GM12878 (cell line): ENCODE data around the gene CHKA. TPM values are rescaled to one million over a fixed set of nuclear protein-coding genes. Genes with fewer than 3 reads are reported as not detected.

Experiments
- ATAC-seq: fragments of 200-7000 bp; cut with Tn5 transposase; 3 replicates; pipeline ENCODE4 v1.9.1; 2020; ENCODE audit warnings: mild to moderate bottlenecking, moderate library complexity
- BruUV-seq: library from RNA; stranded (reverse); fragments of 400-500 nt; replicated peaks from 2 replicates; lab custom pipeline; 2021; lab: Mats Ljungman, UMichigan
- CTCF ChIA-PET: fragments of 300-600 bp; sonication (Branson Sonifier 250); formaldehyde crosslinking; extraction: SDS; loops from one replicate; lab custom pipeline; 2021; ENCODE audit warnings: inconsistent platforms; lab: Yijun Ruan, JAX
- POLR2A ChIA-PET: fragments of 350-600 bp; formaldehyde crosslinking; extraction: SDS; loops from one replicate; lab custom pipeline; 2021; ENCODE audit warnings: inconsistent platforms; lab: Charles Lee
- RAD21 ChIA-PET: fragments of 300-600 bp; sonication (Branson Sonifier 250); formaldehyde crosslinking; loops from one replicate; lab custom pipeline; 2023; ENCODE audit warnings: antibody characterized with exemption; ENCODE audit not compliant: unreplicated experiment; lab: Charles Lee
- SMC1A ChIA-PET: fragments of 300-600 bp; sonication (Branson Sonifier 250); formaldehyde crosslinking; loops from one replicate; lab custom pipeline; 2023; ENCODE audit not compliant: unreplicated experiment, uncharacterized antibody; lab: Charles Lee
- DNase-seq: peaks from one replicate; pipeline ENCODE4 v3.0.0-alpha.2; 2011; ENCODE audit warnings: low read depth, low spot score
- FAIRE-seq: peaks from 3 replicates; lab custom pipeline; 2011; peaks lifted over from hg19 to GRCh38; lab: Jason Lieb, UNC
- H2AFZ ChIP-seq: 2 replicates; pipeline ENCODE4 v1.6.0; 2011; ENCODE audit warnings: low read depth, low read length, control low read depth; ENCODE audit not compliant: control insufficient read depth
- H3K27ac ChIP-seq: 2 replicates; pipeline ENCODE4 v1.5.1; 2011; ENCODE audit warnings: control low read depth; ENCODE audit not compliant: control insufficient read depth, insufficient read depth
- H3K27me3 ChIP-seq, 2 experiments: replicated peaks in 1 of 2; 2 replicates each; pipeline versions ENCODE4 v1.6.0 to v1.6.1; 2011; ENCODE audit warnings: low read length in 1 of 2; ENCODE audit not compliant: control insufficient read depth in 2 of 2, insufficient read depth in 2 of 2
- H3K36me3 ChIP-seq, 2 experiments: 2 replicates each; pipeline ENCODE4 v1.5.1; 2011; ENCODE audit warnings: low read length in 1 of 2; ENCODE audit not compliant: control insufficient read depth in 2 of 2, insufficient read depth in 2 of 2
- H3K4me1 ChIP-seq: 2 replicates; pipeline ENCODE4 v1.6.1; 2011; ENCODE audit warnings: mild to moderate bottlenecking, low read length, moderate library complexity, mixed read lengths; ENCODE audit not compliant: control insufficient read depth, insufficient read depth
- H3K4me2 ChIP-seq: 2 replicates; pipeline ENCODE4 v1.6.0; 2011; ENCODE audit warnings: control low read depth; ENCODE audit not compliant: control insufficient read depth, insufficient read depth
- H3K4me3 ChIP-seq: fragments of 200-600 bp; sonication (generic); 2 replicates; pipeline ENCODE4 v1.5.1; 2016
- H3K79me2 ChIP-seq: 2 replicates; pipeline ENCODE4 v1.6.0; 2011; ENCODE audit warnings: low read length; ENCODE audit not compliant: control insufficient read depth, insufficient read depth
- H3K9ac ChIP-seq: 2 replicates; pipeline ENCODE4 v1.8.0; 2011; ENCODE audit warnings: low read length, control low read depth, mixed read lengths; ENCODE audit not compliant: control insufficient read depth, insufficient read depth
- H3K9me3 ChIP-seq: replicated peaks from 3 replicates; pipeline ENCODE4 v1.5.1; 2011; ENCODE audit warnings: mild to moderate bottlenecking, low read length; ENCODE audit not compliant: control insufficient read depth, insufficient read depth
- H4K20me1 ChIP-seq: 2 replicates; pipeline ENCODE4 v1.6.0; 2011; ENCODE audit not compliant: control insufficient read depth, insufficient read depth
- EED ChIP-seq: sonication (generic); IDR thresholded peaks from 2 replicates; pipeline ENCODE4 v1.6.1; 2016; ENCODE audit warnings: antibody characterized with exemption, low read depth
- FOXM1 ChIP-seq: IDR thresholded peaks from 2 replicates; pipeline ENCODE4 v1.6.1; 2012; ENCODE audit warnings: low read depth, mild to moderate bottlenecking, inconsistent platforms, low read length, moderate library complexity
- JUNB ChIP-seq: IDR thresholded peaks from 2 replicates; pipeline ENCODE4 v1.6.1; 2016; ENCODE audit warnings: antibody characterized with exemption, mild to moderate bottlenecking
- MEF2A ChIP-seq: IDR thresholded peaks from 2 replicates; pipeline ENCODE4 v1.6.1; 2011; ENCODE audit warnings: low read depth, mild to moderate bottlenecking, low read length, moderate library complexity; ENCODE audit not compliant: insufficient read depth
- NFIC ChIP-seq: IDR thresholded peaks from 2 replicates; pipeline ENCODE4 v1.6.1; 2012; ENCODE audit warnings: low read depth, mild to moderate bottlenecking, inconsistent platforms, low read length, moderate library complexity
- SRF ChIP-seq, 2 experiments: IDR thresholded peaks; 2 replicates each; pipeline ENCODE4 v1.6.1; 2011; ENCODE audit warnings: low read depth in 2 of 2, low read length in 2 of 2, mild to moderate bottlenecking in 1 of 2, moderate library complexity in 1 of 2
- SUZ12 ChIP-seq: fragments of 200-600 bp; sonication (generic); IDR thresholded peaks from one replicate; pipeline ENCODE4 v1.6.1; 2018; ENCODE audit warnings: antibody characterized with exemption, mild to moderate bottlenecking; ENCODE audit not compliant: unreplicated experiment
- WGBS: methylation state at CpG from one replicate; pipeline ENCODE4 v1.1.6; 2016; ENCODE audit warnings: low lambda C conversion rate; ENCODE audit not compliant: insufficient replicate concordance, insufficient coverage; ENCODE audit errors: missing lambda C conversion rate; 5-methylcytosine and 5-hydroxymethylcytosine counted together
- in situ Hi-C: fragments of 300-500 bp; cut with MboI; formaldehyde crosslinking; loops from 9 replicates; pipeline ENCODE4 v1.14.3; 2018; ENCODE audit warnings: mixed read lengths
- intact Hi-C: fragments of 100-400 bp; cut with micrococcal nuclease; formaldehyde crosslinking; loops from one replicate; pipeline ENCODE4 v1.14.2; 2022; ENCODE audit not compliant: unreplicated experiment
- polyA plus RNA-seq, 11 experiments: library from polyadenylated mRNA; depleted of rRNA in 4 of 11; unstranded in 6 of 11; stranded (reverse) in 5 of 11; fragments of >200 nt; fragmentation: Nextera tagmentation in 4 of 11; fragmentation: Illumina TruSeq in 1 of 11; extraction: Ambion mirVana in 4 of 11; extraction: Trizol in 1 of 11; gene quantifications; 1 replicate in 1 of 11; 2 replicates in 10 of 11; pipeline versions ENCODE4 v1.2.1 to v1.2.3, GENCODE V29; 2011 to 2016; ENCODE audit warnings: inconsistent platforms in 2 of 11, missing spikeins in 2 of 11, low read depth in 1 of 11
- total RNA-seq, 4 experiments: library from RNA; depleted of rRNA in 3 of 4; stranded (reverse); fragments of >200 nt in 3 of 4; fragmentation: Illumina TruSeq in 1 of 4; extraction: Trizol in 1 of 4; gene quantifications; 2 replicates each; pipeline versions ENCODE4 v1.2.1 to v1.2.3, GENCODE V29; 2013 to 2021
- TF ChIP-seq, protein P1 (sequence below): fragments of 450-650 bp; IDR thresholded peaks from 2 replicates; pipeline ENCODE4 v1.6.1; 2016; ENCODE audit warnings: mild to moderate bottlenecking, moderate library complexity, borderline replicate concordance
- TF ChIP-seq, protein P2 (sequence below): fragments of 450-650 bp; IDR thresholded peaks from 2 replicates; pipeline ENCODE4 v1.6.1; 2017; ENCODE audit warnings: borderline replicate concordance

The CHKA gene
- total and polyA plus RNA-seq, 10 of the 15 experiments (the other 5 are each of a cell fraction or from before 2014, with no cell fraction given): 5.2 to 29.2 (median 21.2) TPM

DNA sequence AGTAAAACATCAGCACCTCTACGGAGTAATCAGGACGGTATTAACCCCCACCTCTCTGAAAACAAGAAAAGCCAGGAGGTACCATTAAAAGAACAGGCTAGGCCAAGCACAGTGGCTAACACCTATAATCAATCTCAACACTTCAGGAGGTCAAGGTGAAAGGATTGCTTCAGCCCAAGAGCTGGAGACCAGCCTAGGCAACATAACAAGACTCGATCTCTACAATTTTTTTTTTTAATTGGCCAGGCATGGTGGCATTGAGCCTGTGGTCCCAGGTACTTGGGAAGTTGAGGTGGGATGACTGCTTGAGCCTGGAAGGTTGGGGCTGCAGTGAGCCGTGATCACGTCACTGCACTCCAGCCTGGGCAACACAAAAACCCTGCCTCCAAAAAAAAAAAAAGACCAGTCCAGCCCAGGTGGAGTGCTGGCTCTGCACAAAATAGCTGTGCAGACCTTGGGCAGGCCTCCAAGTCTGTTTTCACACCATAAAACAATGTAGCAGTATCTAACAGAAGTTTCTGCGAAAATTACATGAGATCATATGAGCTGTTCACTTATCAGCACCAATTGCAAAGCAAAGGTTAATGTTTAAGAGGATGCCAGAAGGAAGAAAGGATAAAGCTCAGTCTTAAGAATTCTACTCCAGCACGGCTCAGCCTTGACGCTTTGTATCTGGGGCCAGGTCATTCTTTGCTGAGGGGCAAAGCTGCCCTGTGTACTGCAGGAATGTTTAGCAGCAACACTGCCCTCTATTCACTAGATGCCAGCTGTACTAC, 14.8 kb downstream of the CHKA start:
- Histone ChIP-seq H3K27me3 (no peaks in the 10 kb centered on the region), H3K4me3 (no peak overlapping the region), H4K20me1 (no peaks in the 10 kb centered on the region; the same call in 1 of the 2 replicates), H3K4me2 (no peak overlapping the region), H3K27ac (no peak overlapping the region), H3K36me3 (peaks cover 0 to 2% of the 10 kb centered on the region in 2 experiments; a peak in 3 of 4 replicates), H3K9me3 (no peaks in the 10 kb centered on the region), H3K4me1 (no peaks in the 10 kb centered on the region), H2AFZ (no peak overlapping the region), H3K9ac (no peak overlapping the region), H3K79me2 (peaks cover 46% of the 10 kb centered on the region)
- CTCF ChIA-PET: interaction anchor here (0.6 kb wide), 1 partner anchor 952 kb away, joined by 3 read pairs; no protein-coding TSS in a partner anchor
- ATAC-seq: no peak; the same call in 1 of the 3 replicates
- TF ChIP-seq, protein P1, sequence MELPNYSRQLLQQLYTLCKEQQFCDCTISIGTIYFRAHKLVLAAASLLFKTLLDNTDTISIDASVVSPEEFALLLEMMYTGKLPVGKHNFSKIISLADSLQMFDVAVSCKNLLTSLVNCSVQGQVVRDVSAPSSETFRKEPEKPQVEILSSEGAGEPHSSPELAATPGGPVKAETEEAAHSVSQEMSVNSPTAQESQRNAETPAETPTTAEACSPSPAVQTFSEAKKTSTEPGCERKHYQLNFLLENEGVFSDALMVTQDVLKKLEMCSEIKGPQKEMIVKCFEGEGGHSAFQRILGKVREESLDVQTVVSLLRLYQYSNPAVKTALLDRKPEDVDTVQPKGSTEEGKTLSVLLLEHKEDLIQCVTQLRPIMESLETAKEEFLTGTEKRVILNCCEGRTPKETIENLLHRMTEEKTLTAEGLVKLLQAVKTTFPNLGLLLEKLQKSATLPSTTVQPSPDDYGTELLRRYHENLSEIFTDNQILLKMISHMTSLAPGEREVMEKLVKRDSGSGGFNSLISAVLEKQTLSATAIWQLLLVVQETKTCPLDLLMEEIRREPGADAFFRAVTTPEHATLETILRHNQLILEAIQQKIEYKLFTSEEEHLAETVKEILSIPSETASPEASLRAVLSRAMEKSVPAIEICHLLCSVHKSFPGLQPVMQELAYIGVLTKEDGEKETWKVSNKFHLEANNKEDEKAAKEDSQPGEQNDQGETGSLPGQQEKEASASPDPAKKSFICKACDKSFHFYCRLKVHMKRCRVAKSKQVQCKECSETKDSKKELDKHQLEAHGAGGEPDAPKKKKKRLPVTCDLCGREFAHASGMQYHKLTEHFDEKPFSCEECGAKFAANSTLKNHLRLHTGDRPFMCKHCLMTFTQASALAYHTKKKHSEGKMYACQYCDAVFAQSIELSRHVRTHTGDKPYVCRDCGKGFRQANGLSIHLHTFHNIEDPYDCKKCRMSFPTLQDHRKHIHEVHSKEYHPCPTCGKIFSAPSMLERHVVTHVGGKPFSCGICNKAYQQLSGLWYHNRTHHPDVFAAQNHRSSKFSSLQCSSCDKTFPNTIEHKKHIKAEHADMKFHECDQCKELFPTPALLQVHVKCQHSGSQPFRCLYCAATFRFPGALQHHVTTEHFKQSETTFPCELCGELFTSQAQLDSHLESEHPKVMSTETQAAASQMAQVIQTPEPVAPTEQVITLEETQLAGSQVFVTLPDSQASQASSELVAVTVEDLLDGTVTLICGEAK: no peak
- TF ChIP-seq SRF (IDR thresholded peaks at IDR 0.05; ENCODE audit: low read depth in 2 of 2, low read length in 2 of 2) (no peak), FOXM1 (no peak), SUZ12 (no peak), EED (no peak), MEF2A (no peak), NFIC (no peak), JUNB (no peak)
- TF ChIP-seq, protein P2, sequence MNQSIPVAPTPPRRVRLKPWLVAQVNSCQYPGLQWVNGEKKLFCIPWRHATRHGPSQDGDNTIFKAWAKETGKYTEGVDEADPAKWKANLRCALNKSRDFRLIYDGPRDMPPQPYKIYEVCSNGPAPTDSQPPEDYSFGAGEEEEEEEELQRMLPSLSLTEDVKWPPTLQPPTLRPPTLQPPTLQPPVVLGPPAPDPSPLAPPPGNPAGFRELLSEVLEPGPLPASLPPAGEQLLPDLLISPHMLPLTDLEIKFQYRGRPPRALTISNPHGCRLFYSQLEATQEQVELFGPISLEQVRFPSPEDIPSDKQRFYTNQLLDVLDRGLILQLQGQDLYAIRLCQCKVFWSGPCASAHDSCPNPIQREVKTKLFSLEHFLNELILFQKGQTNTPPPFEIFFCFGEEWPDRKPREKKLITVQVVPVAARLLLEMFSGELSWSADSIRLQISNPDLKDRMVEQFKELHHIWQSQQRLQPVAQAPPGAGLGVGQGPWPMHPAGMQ: no peak
- POLR2A ChIA-PET: interaction anchor here (0.6 to 1.1 kb wide), 3 partner anchors 9 to 49 kb away, joined by 4 to 6 read pairs (median 6); no protein-coding TSS in a partner anchor
- no peak for DNase-seq
- BruUV-seq: no TSS peak
- WGBS: 97% methylated on average over 8 of the region's 8 CpGs
- FAIRE-seq: no peak
- intact Hi-C loops: no loop called here
- SMC1A ChIA-PET: interaction anchor here (0.7 to 1.4 kb wide), 4 partner anchors 8 to 12 kb away, joined by 3 to 6 read pairs (median 3); no protein-coding TSS in a partner anchor
- in situ Hi-C loops: no loop called here
- RAD21 ChIA-PET: no interaction called here
